ENCODE results near the gene ATP6V0C. TPM values are rescaled to one million over a fixed set of nuclear protein-coding genes. Genes with fewer than 3 reads are reported as not detected.
A peak's percentile ranks its signal among the peaks of the same experiment; 100 is the strongest.
"Not testable (repeated sequence)": the region's sequence is repeated elsewhere in the genome, so short reads cannot be mapped to it uniquely, and the experiment has no call there.

The ATP6V0C gene
- total RNA-seq, 2 donors from 2014 or later = 94.4 to 127 TPM

- ATAC-seq (no peak), DNase-seq (ENCODE audit: low spot score in 2 of 2) (no peak)
- H3K27ac Mint-ChIP-seq = no peak overlapping the region
- peaks cover 0 to 6% of the 10 kb centered on the region in 2 donors for H3K36me3 Mint-ChIP-seq
- H3K9me3 Mint-ChIP-seq = no peaks in the 10 kb centered on the region
These were observed 40.8 kb upstream of the ATP6V0C start for GRCh38 chr16:2472885-2473445.

GRCh38 chr16:2473446-2473926 is 40.3 kb upstream of the ATP6V0C start:
- no peak overlapping the region for H3K27ac Mint-ChIP-seq
- DNase-seq (ENCODE audit: low spot score in 2 of 2) (no peak), ATAC-seq (peak in 1 of 2 donors; percentile 4)
- no peaks in the 10 kb centered on the region for H3K9me3 Mint-ChIP-seq
- H3K36me3 Mint-ChIP-seq = peaks cover 0 to 6% of the 10 kb centered on the region in 2 donors

- no peaks in the 10 kb centered on the region for H3K9me3 Mint-ChIP-seq
- ATAC-seq = peak; percentile 64 to 69
- H3K36me3 Mint-ChIP-seq = peaks cover 0 to 6% of the 10 kb centered on the region in 2 donors
These were observed 39.5 kb upstream of the ATP6V0C start for GRCh38 chr16:2473999-2474876.

GRCh38 chr16:2474877-2475412 is 38.8 kb upstream of the ATP6V0C start, which contains the start of gene TBC1D24:
TSS of gene TBC1D24 (plus strand) at chr16:2475127. CDS start at chr16:2496149, 21,022 bp downstream.
- H3K27ac Mint-ChIP-seq = peak within 1 kb of the TSS in 1 of 2 donors; percentile 57
- DNase-seq (ENCODE audit: low spot score in 2 of 2) (peak; percentile 88 to 90), ATAC-seq (peak; percentile 74 to 79)
- peaks cover 0 to 2% of the 10 kb centered on the region in 2 donors for H3K36me3 Mint-ChIP-seq
- H3K9me3 Mint-ChIP-seq = no peaks in the 10 kb centered on the region

More at GRCh38 chr16:2473999-2474876, 39.5 kb upstream of the ATP6V0C start:
- DNase-seq (ENCODE audit: low spot score in 2 of 2) = peak; percentile 51 to 69
- H3K27ac Mint-ChIP-seq = peak overlapping the region in 1 of 2 donors; percentile 57

- ATAC-seq (peak; percentile 19 to 53), DNase-seq (ENCODE audit: low spot score in 2 of 2) (no peak)
- H3K9me3 Mint-ChIP-seq = no peaks in the 10 kb centered on the region
These were observed 38.1 kb upstream of the ATP6V0C start for GRCh38 chr16:2475413-2476344.

GRCh38 chr16:2476345-2476720 is 37.4 kb upstream of the ATP6V0C start:
- DNase-seq (ENCODE audit: low spot score in 2 of 2) (no peak), ATAC-seq (no peak)
- Mint-ChIP-seq H3K27ac (no peak overlapping the region), H3K36me3 (no peaks in the 10 kb centered on the region), H3K9me3 (no peaks in the 10 kb centered on the region)

More at GRCh38 chr16:2475413-2476344, 38.1 kb upstream of the ATP6V0C start:
- Mint-ChIP-seq H3K36me3 (no peaks in the 10 kb centered on the region), H3K27ac (no peak overlapping the region)

GRCh38 chr16:2476741-2477140 is 37.0 kb upstream of the ATP6V0C start:
- no peak for DNase-seq (ENCODE audit: low spot score in 2 of 2)
- no peaks in the 10 kb centered on the region for H3K9me3 Mint-ChIP-seq
- H3K27ac Mint-ChIP-seq = no peak overlapping the region
- no peak for ATAC-seq
- no peaks in the 10 kb centered on the region for H3K36me3 Mint-ChIP-seq

- no peak for DNase-seq (ENCODE audit: low spot score in 2 of 2)
- Mint-ChIP-seq H3K9me3 (no peaks in the 10 kb centered on the region), H3K36me3 (no peaks in the 10 kb centered on the region), H3K27ac (no peak overlapping the region)
- ATAC-seq = no peak
These were observed 36.4 kb upstream of the ATP6V0C start for GRCh38 chr16:2477327-2477726.

- Mint-ChIP-seq H3K9me3 (no peaks in the 10 kb centered on the region), H3K27ac (no peak overlapping the region), H3K36me3 (no peaks in the 10 kb centered on the region)
- DNase-seq (ENCODE audit: low spot score in 2 of 2) (no peak), ATAC-seq (no peak)
These were observed 35.5 kb upstream of the ATP6V0C start for GRCh38 chr16:2478279-2478678.

GRCh38 chr16:2479996-2480395 is 33.8 kb upstream of the ATP6V0C start:
- H3K27ac Mint-ChIP-seq; DNase-seq (ENCODE audit: low spot score in 2 of 2); H3K36me3 Mint-ChIP-seq; H3K9me3 Mint-ChIP-seq; ATAC-seq: not testable (repeated sequence)

GRCh38 chr16:2480948-2481347 is 32.8 kb upstream of the ATP6V0C start:
- DNase-seq (ENCODE audit: low spot score in 2 of 2) (no peak), ATAC-seq (no peak)
- H3K36me3 Mint-ChIP-seq = no peaks in the 10 kb centered on the region
- no peak overlapping the region for H3K27ac Mint-ChIP-seq
- no peaks in the 10 kb centered on the region for H3K9me3 Mint-ChIP-seq

GRCh38 chr16:2481676-2482075 is 32.1 kb upstream of the ATP6V0C start:
- Mint-ChIP-seq H3K36me3 (no peaks in the 10 kb centered on the region), H3K27ac (peak overlapping the region in 1 of 2 donors; percentile 66), H3K9me3 (no peaks in the 10 kb centered on the region)
- DNase-seq (ENCODE audit: low spot score in 2 of 2) (no peak), ATAC-seq (no peak)

- Mint-ChIP-seq H3K9me3 (no peaks in the 10 kb centered on the region), H3K27ac (peak overlapping the region; percentile 2 to 66), H3K36me3 (no peaks in the 10 kb centered on the region)
- ATAC-seq (no peak), DNase-seq (ENCODE audit: low spot score in 2 of 2) (no peak)
These were observed 31.5 kb upstream of the ATP6V0C start for GRCh38 chr16:2482249-2482648.

GRCh38 chr16:2482708-2483534 is 30.8 kb upstream of the ATP6V0C start:
- no peak for ATAC-seq
- no peak for DNase-seq (ENCODE audit: low spot score in 2 of 2)
- peak overlapping the region in 1 of 2 donors; percentile 71 for H3K27ac Mint-ChIP-seq
- no peaks in the 10 kb centered on the region for H3K9me3 Mint-ChIP-seq
- H3K36me3 Mint-ChIP-seq = no peaks in the 10 kb centered on the region

Data from activated naive CD4-positive, alpha-beta T cell treated with anti-CD3 and anti-CD28 coated beads, Interleukin-2, amount 50 U/mL, for 72 hours (primary cell).